Measurements from ENCODE around the gene CCNG2. TPM values are rescaled to one million over a fixed set of nuclear protein-coding genes. Genes with fewer than 3 reads are reported as not detected.

Gene CCNG2
- total and polyA plus RNA-seq, 10 donors = 20.2 to 106 (median 58.0) TPM

DNA sequence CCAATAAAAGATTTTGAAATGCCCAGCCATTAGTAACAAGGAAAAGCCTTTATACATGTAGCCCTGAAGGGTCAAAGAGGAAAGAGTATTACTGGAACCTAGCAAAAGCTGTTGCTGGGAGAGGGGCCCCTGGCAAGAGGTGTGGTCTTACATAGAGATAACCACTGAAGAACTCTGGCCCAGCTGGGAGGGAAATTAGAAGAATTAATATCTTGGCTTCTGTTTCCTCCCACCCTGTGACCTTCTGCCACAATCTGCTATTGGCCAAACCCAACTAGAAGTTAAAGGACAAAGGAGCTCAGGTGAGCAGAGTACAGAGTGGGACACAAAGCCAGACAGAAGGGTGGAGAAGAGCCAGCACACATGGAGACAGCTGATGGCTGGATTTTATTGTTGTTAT is 39.3 kb upstream of the CCNG2 start:
- Histone ChIP-seq H3K36me3 (no peaks in the 10 kb centered on the region), H3K4me1 (peaks cover 0 to 8% (median 1%) of the 10 kb centered on the region in 6 donors), H3K4me3 (no peak overlapping the region), H3K27me3 (replicated peaks in 1 of 7) (no peaks in the 10 kb centered on the region), H3K9me3 (no peaks in the 10 kb centered on the region), H3K27ac (no peak overlapping the region)
- intact Hi-C loops (cut with DNase I; ENCODE audit: low total_unique reads) = no loop called here
- no peak for DNase-seq
- TF ChIP-seq POLR2A (IDR thresholded peaks at IDR 0.05) (no peak), POLR2AphosphoS5 (IDR thresholded peaks at IDR 0.05) (no peak)
- TF ChIP-seq, protein P1, sequence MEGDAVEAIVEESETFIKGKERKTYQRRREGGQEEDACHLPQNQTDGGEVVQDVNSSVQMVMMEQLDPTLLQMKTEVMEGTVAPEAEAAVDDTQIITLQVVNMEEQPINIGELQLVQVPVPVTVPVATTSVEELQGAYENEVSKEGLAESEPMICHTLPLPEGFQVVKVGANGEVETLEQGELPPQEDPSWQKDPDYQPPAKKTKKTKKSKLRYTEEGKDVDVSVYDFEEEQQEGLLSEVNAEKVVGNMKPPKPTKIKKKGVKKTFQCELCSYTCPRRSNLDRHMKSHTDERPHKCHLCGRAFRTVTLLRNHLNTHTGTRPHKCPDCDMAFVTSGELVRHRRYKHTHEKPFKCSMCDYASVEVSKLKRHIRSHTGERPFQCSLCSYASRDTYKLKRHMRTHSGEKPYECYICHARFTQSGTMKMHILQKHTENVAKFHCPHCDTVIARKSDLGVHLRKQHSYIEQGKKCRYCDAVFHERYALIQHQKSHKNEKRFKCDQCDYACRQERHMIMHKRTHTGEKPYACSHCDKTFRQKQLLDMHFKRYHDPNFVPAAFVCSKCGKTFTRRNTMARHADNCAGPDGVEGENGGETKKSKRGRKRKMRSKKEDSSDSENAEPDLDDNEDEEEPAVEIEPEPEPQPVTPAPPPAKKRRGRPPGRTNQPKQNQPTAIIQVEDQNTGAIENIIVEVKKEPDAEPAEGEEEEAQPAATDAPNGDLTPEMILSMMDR (IDR thresholded peaks at IDR 0.05 in 8 of 11, conservative IDR thresholded peaks at IDR 0.05 in 3 of 11) = no peak

DNA sequence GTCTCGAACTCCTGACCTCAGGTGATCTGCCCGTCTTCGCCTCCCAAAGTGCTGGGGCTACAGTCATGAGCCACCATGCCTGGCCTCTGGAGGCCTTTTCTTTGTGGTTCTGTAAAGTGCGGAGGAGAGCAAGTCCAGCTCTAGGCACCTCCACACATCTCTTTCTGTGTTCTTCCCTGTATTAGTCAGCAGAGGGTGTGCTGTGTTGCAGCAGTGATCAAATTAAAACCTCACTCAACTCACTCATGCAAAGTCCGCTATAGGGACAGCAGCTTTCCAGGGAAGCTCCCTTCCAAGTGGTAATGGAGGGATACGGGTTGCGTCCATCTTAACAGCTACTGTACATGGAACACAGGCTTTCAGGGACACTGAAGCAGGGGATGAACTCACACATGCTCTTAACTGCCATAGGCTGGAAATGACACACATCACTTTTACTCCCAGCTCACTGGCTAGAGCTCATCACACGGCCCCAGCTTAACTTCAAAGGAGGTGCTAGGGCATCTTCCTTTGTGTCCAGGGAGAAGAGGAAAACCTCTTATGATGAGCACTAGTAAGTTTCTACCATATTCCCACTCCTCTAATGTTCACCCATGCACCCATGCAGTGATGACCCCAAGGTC is 36.0 kb upstream of the CCNG2 start:
- Histone ChIP-seq H3K36me3 (no peaks in the 10 kb centered on the region), H3K27ac (no peak overlapping the region), H3K27me3 (replicated peaks in 1 of 7) (no peaks in the 10 kb centered on the region), H3K4me1 (peaks cover 0 to 41% (median 27%) of the 10 kb centered on the region in 6 donors), H3K9me3 (no peaks in the 10 kb centered on the region), H3K4me3 (no peak overlapping the region)
- intact Hi-C loops (cut with DNase I; ENCODE audit: low total_unique reads) = no loop called here
- 85 to 91% (median 90%) methylated on average over 6 to 8 of the region's 8 CpGs for WGBS, 5 donors
- DNase-seq = no peak
- TF ChIP-seq, protein P1 (IDR thresholded peaks at IDR 0.05 in 8 of 11, conservative IDR thresholded peaks at IDR 0.05 in 3 of 11) = peak in 4 of 11 experiments; percentile 24 to 32 (median 28)
- no peak for TF ChIP-seq POLR2A (IDR thresholded peaks at IDR 0.05)
- no peak for TF ChIP-seq POLR2AphosphoS5 (IDR thresholded peaks at IDR 0.05)

DNA sequence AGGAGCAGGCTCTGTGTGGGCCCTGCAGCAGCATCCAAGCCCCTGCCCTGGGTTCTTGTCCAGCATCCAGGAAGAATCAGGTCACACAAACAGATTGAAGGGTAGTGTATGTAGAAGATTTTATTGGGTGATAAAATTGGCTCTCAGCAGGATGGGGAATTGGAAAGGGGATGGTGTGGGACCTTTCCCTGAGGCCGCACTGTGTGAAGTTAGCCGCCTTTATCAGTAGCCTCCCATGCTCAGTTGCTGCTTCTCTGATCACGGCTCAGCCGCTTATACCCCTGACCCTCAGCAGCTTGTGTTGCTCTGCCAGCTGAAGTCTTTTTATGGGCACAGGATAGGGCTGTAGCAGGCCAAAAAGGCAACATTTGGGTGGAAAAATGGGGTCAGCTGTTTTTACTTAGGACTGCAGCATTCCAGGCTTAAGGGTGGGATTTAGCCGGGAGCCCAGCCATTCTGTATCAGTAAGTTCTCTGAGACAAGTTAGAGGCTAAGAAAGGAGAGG is 35.2 kb upstream of the CCNG2 start:
- no peaks in the 10 kb centered on the region for H3K9me3 ChIP-seq
- DNase-seq = no peak
- peak overlapping the region in 1 of 8 donors; percentile 4 for H3K27ac ChIP-seq
- H3K27me3 ChIP-seq (replicated peaks in 1 of 7) = no peaks in the 10 kb centered on the region
- intact Hi-C loops (cut with DNase I; ENCODE audit: low total_unique reads) = no loop called here
- no peak overlapping the region for H3K4me3 ChIP-seq
- TF ChIP-seq POLR2A (IDR thresholded peaks at IDR 0.05) (no peak), POLR2AphosphoS5 (IDR thresholded peaks at IDR 0.05) (no peak)
- TF ChIP-seq, protein P1 (IDR thresholded peaks at IDR 0.05 in 8 of 11, conservative IDR thresholded peaks at IDR 0.05 in 3 of 11) = no peak
- 85 to 100% (median 94%) methylated on average over 5 of the region's 5 CpGs for WGBS, 5 donors
- H3K36me3 ChIP-seq = no peaks in the 10 kb centered on the region
- H3K4me1 ChIP-seq = peaks cover 2 to 49% (median 32%) of the 10 kb centered on the region in 6 donors

DNA sequence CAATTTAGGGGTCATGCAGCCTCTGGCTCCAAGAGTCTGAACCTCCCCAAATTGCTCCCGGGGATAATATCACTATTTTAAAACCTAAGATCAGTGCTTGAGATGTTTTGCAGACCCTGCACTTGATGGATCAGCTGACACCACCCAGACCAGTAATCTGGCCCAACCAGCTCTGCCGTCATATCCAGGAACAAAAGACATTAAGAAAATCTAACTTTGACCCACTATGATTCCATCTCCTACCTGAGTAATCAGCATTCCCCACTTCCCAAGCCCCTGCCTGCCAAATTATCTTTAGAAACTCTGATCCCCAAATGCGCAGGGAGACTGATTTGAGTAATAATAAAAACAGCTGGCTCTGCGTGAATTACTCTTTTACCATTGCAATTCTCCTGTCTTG is 34.4 kb upstream of the CCNG2 start:
- TF ChIP-seq, protein P1 (IDR thresholded peaks at IDR 0.05 in 8 of 11, conservative IDR thresholded peaks at IDR 0.05 in 3 of 11) = no peak
- TF ChIP-seq POLR2A (IDR thresholded peaks at IDR 0.05) (no peak), POLR2AphosphoS5 (IDR thresholded peaks at IDR 0.05) (no peak)
- WGBS, 5 donors = 86 to 91% (median 90%) methylated on average over 4 of the region's 4 CpGs
- peaks cover 6 to 58% (median 40%) of the 10 kb centered on the region in 6 donors for H3K4me1 ChIP-seq
- H3K27ac ChIP-seq = no peak overlapping the region
- H3K9me3 ChIP-seq = no peaks in the 10 kb centered on the region
- intact Hi-C loops (cut with DNase I; ENCODE audit: low total_unique reads) = no loop called here
- no peaks in the 10 kb centered on the region for H3K27me3 ChIP-seq (replicated peaks in 1 of 7)
- H3K4me3 ChIP-seq = no peak overlapping the region
- no peak for DNase-seq
- H3K36me3 ChIP-seq = no peaks in the 10 kb centered on the region
